ENCODE results near the gene CSK. TPM values are rescaled to one million over a fixed set of nuclear protein-coding genes. Genes with fewer than 3 reads are reported as not detected.

The CSK gene
- total RNA-seq, 2 experiments from 2014 or later: 114 to 118 TPM

- peak overlapping the region; percentile 90 for H3K4me3 Mint-ChIP-seq
- intact Hi-C loops (cut with DNase I, micrococcal nuclease): loop anchor here (1.0 to 10.0 kb wide), 6 partner anchors 8 to 794 kb away; partner anchors contain the start of genes C15orf39 (in 2 of the 2), ARID3B (in 1 of the 2), PML (in 1 of the 2) and STOML1 (in 1 of the 2)
- DNase-seq: peak in 6 of 14 experiments; percentile 42 to 70 (median 57)
- ATAC-seq (ENCODE audit: poor library complexity): no peak
- Histone ChIP-seq H3K27ac (ENCODE audit: low read depth in 1 of 2, low read length in 2 of 2) (peak overlapping the region; percentile 69 to 93), H3K4me3 (ENCODE audit: low read length) (peak overlapping the region; percentile 100), H3K4me1 (ENCODE audit: insufficient read depth, low read length) (peaks cover 96% of the 10 kb centered on the region), H3K9me3 (ENCODE audit: control insufficient read depth in 1 of 2, insufficient read depth in 1 of 2, low read length in 2 of 2) (no peaks in the 10 kb centered on the region), H3K27me3 (ENCODE audit: control insufficient read depth in 1 of 2, insufficient read depth in 2 of 2, low read length in 2 of 2) (no peaks in the 10 kb centered on the region), H3K36me3 (ENCODE audit: insufficient read depth, low read length) (peaks cover 58% of the 10 kb centered on the region)
- CTCF ChIA-PET: interaction anchor here (1.1 to 14.8 kb wide), 3 partner anchors 10 to 18 kb away, joined by 4 to 353 read pairs (median 64); no protein-coding TSS in a partner anchor
- no peaks in the 10 kb centered on the region for H3K27me3 Mint-ChIP-seq
- H3K4me1 Mint-ChIP-seq (ENCODE audit: low read depth): peaks cover 85% of the 10 kb centered on the region
- no peak for TF ChIP-seq CTCF (IDR thresholded peaks at IDR 0.05)
- H3K9me3 Mint-ChIP-seq: no peaks in the 10 kb centered on the region
- H3K27ac Mint-ChIP-seq: peak overlapping the region; percentile 94
- peaks cover 39% of the 10 kb centered on the region for H3K36me3 Mint-ChIP-seq (ENCODE audit: low read depth)
- POLR2A ChIA-PET: interaction anchor here (1.2 to 33.5 kb wide), 6 partner anchors 6 to 662 kb away, joined by 4 to 925 read pairs (median 22); partner anchors contain the start of genes CLK3, CSK, FAM219B and SIN3A
Observed at GRCh38 chr15:74789171-74789631, 7.3 kb downstream of the CSK start.

DNA sequence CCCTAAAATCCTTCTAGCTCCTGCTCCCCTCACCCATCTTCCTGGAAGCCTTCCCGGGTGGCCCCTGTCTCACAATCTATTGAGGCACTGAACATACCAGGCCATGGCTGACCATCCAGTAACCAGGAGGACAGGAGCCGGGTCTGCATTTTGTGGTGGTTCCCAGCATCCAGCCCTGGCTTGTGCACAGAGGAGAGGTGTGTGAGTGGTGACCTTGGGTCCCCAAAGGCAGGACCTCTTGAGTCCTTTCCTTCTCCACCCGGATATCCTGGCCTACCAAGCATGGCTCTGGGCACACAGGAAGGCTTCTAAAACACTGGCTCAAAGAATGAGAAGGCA, 7.8 kb downstream of the CSK start:
- Mint-ChIP-seq H3K9me3 (no peaks in the 10 kb centered on the region), H3K36me3 (ENCODE audit: low read depth) (peaks cover 41% of the 10 kb centered on the region), H3K27ac (peak overlapping the region; percentile 94), H3K4me1 (ENCODE audit: low read depth) (peaks cover 90% of the 10 kb centered on the region), H3K4me3 (peak overlapping the region; percentile 90), H3K27me3 (no peaks in the 10 kb centered on the region)
- ATAC-seq (ENCODE audit: poor library complexity) (no peak), DNase-seq (peak in 3 of 14 experiments; percentile 14 to 38 (median 17))
- Histone ChIP-seq H3K4me1 (ENCODE audit: insufficient read depth, low read length) (peaks cover 96% of the 10 kb centered on the region), H3K27me3 (ENCODE audit: control insufficient read depth in 1 of 2, insufficient read depth in 2 of 2, low read length in 2 of 2) (no peaks in the 10 kb centered on the region), H3K36me3 (ENCODE audit: insufficient read depth, low read length) (peaks cover 60% of the 10 kb centered on the region), H3K27ac (ENCODE audit: low read depth in 1 of 2, low read length in 2 of 2) (peak overlapping the region; percentile 69 to 93), H3K9me3 (ENCODE audit: control insufficient read depth in 1 of 2, insufficient read depth in 1 of 2, low read length in 2 of 2) (no peaks in the 10 kb centered on the region), H3K4me3 (ENCODE audit: low read length) (peak overlapping the region; percentile 100)
- intact Hi-C loops (cut with DNase I, micrococcal nuclease): loop anchor here (1.0 to 10.0 kb wide), 6 partner anchors 8 to 795 kb away; partner anchors contain the start of genes C15orf39 (in 2 of the 2), ARID3B (in 1 of the 2), PML (in 1 of the 2) and STOML1 (in 1 of the 2)
- no peak for TF ChIP-seq CTCF (IDR thresholded peaks at IDR 0.05)
- ChIA-PET POLR2A (interaction anchor here (1.0 to 33.5 kb wide), 5 partner anchors 6 to 662 kb away, joined by 3 to 925 read pairs (median 17); partner anchors contain the start of genes CSK, FAM219B and SIN3A), CTCF (interaction anchor here (1.1 to 14.8 kb wide), 3 partner anchors 10 to 18 kb away, joined by 4 to 353 read pairs (median 8); no protein-coding TSS in a partner anchor)

DNA sequence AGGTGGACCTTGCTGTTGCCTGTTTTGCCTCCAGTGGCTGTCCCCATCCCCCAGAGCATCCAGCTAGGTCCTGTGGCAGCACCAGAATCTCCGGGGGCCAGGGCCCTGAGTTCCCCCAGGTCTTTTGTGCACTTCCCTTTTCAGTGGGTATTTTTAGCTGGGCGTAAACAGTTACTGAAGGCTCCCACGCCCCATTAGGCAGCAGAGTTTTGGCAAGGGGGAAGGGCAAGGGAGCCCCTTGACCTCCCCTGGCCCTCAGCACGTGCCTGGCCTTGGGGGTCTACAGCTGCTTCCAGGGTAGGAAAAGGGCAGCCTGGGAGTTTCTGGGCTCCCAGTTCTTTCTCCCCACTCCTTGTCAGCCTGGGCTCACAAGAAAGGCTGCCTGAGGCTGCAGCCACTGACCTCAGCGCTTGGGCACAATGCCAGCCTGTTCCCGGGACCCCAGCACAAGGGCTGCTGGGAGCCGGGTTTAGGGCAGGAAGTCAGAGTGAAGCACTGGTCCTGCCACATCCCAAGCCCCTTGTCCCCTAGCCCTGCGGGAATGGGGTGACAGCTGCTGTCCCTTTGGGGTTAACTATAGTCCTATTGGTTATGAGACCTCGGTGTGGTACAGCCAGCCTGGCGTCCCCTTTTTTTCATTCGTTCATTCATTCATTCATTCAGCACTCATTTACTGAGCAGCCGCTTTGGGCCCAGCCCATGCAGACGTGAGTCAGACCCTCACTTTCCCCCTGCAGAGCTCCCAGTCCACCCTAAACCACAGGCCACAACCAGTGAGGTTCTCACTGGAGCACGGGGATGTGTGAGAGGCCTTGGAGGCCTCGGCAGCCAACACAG, 8.4 kb downstream of the CSK start:
- Histone ChIP-seq H3K27me3 (ENCODE audit: control insufficient read depth in 1 of 2, insufficient read depth in 2 of 2, low read length in 2 of 2) (no peaks in the 10 kb centered on the region), H3K27ac (ENCODE audit: low read depth in 1 of 2, low read length in 2 of 2) (peak overlapping the region; percentile 69 to 93), H3K4me3 (ENCODE audit: low read length) (peak overlapping the region; percentile 100), H3K9me3 (ENCODE audit: control insufficient read depth in 1 of 2, insufficient read depth in 1 of 2, low read length in 2 of 2) (no peaks in the 10 kb centered on the region), H3K36me3 (ENCODE audit: insufficient read depth, low read length) (peaks cover 62% of the 10 kb centered on the region), H3K4me1 (ENCODE audit: insufficient read depth, low read length) (peaks cover 96% of the 10 kb centered on the region)
- ChIA-PET CTCF (interaction anchor here (0.7 to 14.8 kb wide), 4 partner anchors 9 to 19 kb away, joined by 3 to 353 read pairs (median 6); no protein-coding TSS in a partner anchor), POLR2A (interaction anchor here (0.5 to 33.5 kb wide), 5 partner anchors 5 to 387 kb away, joined by 3 to 925 read pairs (median 4); partner anchors contain the start of genes CSK and FAM219B)
- peak in 4 of 14 experiments; percentile 43 to 69 (median 59) for DNase-seq
- H3K9me3 Mint-ChIP-seq: no peaks in the 10 kb centered on the region
- intact Hi-C loops (cut with DNase I, micrococcal nuclease): no loop called here
- peak overlapping the region; percentile 94 for H3K27ac Mint-ChIP-seq
- H3K4me3 Mint-ChIP-seq: peak overlapping the region; percentile 90
- no peak for TF ChIP-seq CTCF (IDR thresholded peaks at IDR 0.05)
- ATAC-seq (ENCODE audit: poor library complexity): no peak
- peaks cover 42% of the 10 kb centered on the region for H3K36me3 Mint-ChIP-seq (ENCODE audit: low read depth)
- H3K4me1 Mint-ChIP-seq (ENCODE audit: low read depth): peaks cover 90% of the 10 kb centered on the region
- no peaks in the 10 kb centered on the region for H3K27me3 Mint-ChIP-seq

Data from CD4-positive, alpha-beta T cell (primary cell).